IMR-90 (cell line): ENCODE data around the gene EEPD1. TPM values are rescaled to one million over a fixed set of nuclear protein-coding genes. Genes with fewer than 3 reads are reported as not detected.
"Not testable (repeated sequence)": the region's sequence is repeated elsewhere in the genome, so short reads cannot be mapped to it uniquely, and the experiment has no call there.

Experiments used
- ATAC-seq: fragments of 200-7000 bp; cut with Tn5 transposase; 2 replicates; pipeline ENCODE4 v1.9.1; 2020; ENCODE audit warnings: low read depth, mild to moderate bottlenecking, moderate library complexity
- BruUV-seq: library from RNA; stranded (reverse); fragments of 400-500 nt; replicated peaks from 2 replicates; lab custom pipeline; 2021; lab: Mats Ljungman, UMichigan
- CTCF ChIA-PET: fragments of 300-600 bp; formaldehyde crosslinking; extraction: SDS; loops from one replicate; lab custom pipeline; 2021; ENCODE audit warnings: antibody characterized with exemption; lab: Yijun Ruan, JAX
- POLR2A ChIA-PET: fragments of 300-600 bp; sonication (Branson Sonifier 250); formaldehyde crosslinking; loops from one replicate; lab custom pipeline; 2022; ENCODE audit warnings: antibody characterized with exemption; ENCODE audit not compliant: unreplicated experiment; lab: Charles Lee
- DNase-seq: peaks from one replicate; pipeline ENCODE4 v3.0.0; 2013
- H2AFZ ChIP-seq: replicated peaks from 2 replicates; pipeline ENCODE3; 2013; ENCODE audit warnings: low read length, mild to moderate bottlenecking; ENCODE audit not compliant: poor library complexity
- H2AK5ac ChIP-seq: 2 replicates; pipeline ENCODE4 v1.6.1; 2013; ENCODE audit warnings: low read depth, low read length, inconsistent platforms
- H2AK9ac ChIP-seq: replicated peaks from 2 replicates; pipeline ENCODE3; 2013; ENCODE audit warnings: mild to moderate bottlenecking, low read depth, low read length, moderate library complexity; ENCODE audit not compliant: poor library complexity
- H2BK120ac ChIP-seq: 2 replicates; pipeline ENCODE4 v1.6.1; 2013; ENCODE audit warnings: low read depth, low read length, inconsistent platforms
- H2BK15ac ChIP-seq: 3 replicates; pipeline ENCODE4 v1.6.1; 2013; ENCODE audit warnings: low read depth, low read length, inconsistent platforms
- H2BK20ac ChIP-seq: 2 replicates; pipeline ENCODE4 v1.6.1; 2013; ENCODE audit warnings: low read depth, mild to moderate bottlenecking, inconsistent platforms, low read length, moderate library complexity
- H2BK5ac ChIP-seq: 2 replicates; pipeline ENCODE4 v1.6.1; 2013; ENCODE audit warnings: mild to moderate bottlenecking, low read depth, low read length, inconsistent platforms; ENCODE audit not compliant: poor library complexity, severe bottlenecking
- H3K14ac ChIP-seq: replicated peaks from 2 replicates; pipeline ENCODE4 v1.6.1; 2013; ENCODE audit warnings: low read depth, low read length, inconsistent platforms
- H3K18ac ChIP-seq: 2 replicates; pipeline ENCODE4 v1.6.1; 2013; ENCODE audit warnings: low read depth, low read length, control low read depth
- H3K23ac ChIP-seq: 2 replicates; pipeline ENCODE4 v1.6.1; 2013; ENCODE audit warnings: low read depth, low read length, inconsistent platforms
- H3K27ac ChIP-seq: 2 replicates; pipeline ENCODE4 v1.5.1; 2013; ENCODE audit warnings: mild to moderate bottlenecking, control low read depth, low read length; ENCODE audit not compliant: insufficient read depth
- H3K27me3 ChIP-seq: 2 replicates; pipeline ENCODE4 v1.6.1; 2013; ENCODE audit warnings: low read length; ENCODE audit not compliant: control insufficient read depth, insufficient read depth
- H3K36me3 ChIP-seq: 2 replicates; pipeline ENCODE4 v1.6.1; 2013; ENCODE audit warnings: low read length, mixed read lengths; ENCODE audit not compliant: control insufficient read depth, insufficient read depth
- H3K4ac ChIP-seq: 2 replicates; pipeline ENCODE4 v1.6.1; 2013; ENCODE audit warnings: low read depth, low read length, inconsistent platforms
- H3K4me1 ChIP-seq: 2 replicates; pipeline ENCODE4 v1.6.1; 2013; ENCODE audit warnings: low read length, mixed read lengths; ENCODE audit not compliant: control insufficient read depth, insufficient read depth
- H3K4me2 ChIP-seq: 2 replicates; pipeline ENCODE4 v1.6.1; 2013; ENCODE audit warnings: low read depth, mild to moderate bottlenecking, control low read depth, low read length, moderate library complexity
- H3K4me3 ChIP-seq: 2 replicates; pipeline ENCODE4 v1.5.1; 2013; ENCODE audit warnings: low read depth, mild to moderate bottlenecking, control low read depth, low read length, moderate library complexity; ENCODE audit not compliant: insufficient read depth
- H3K56ac ChIP-seq: 2 replicates; pipeline ENCODE4 v1.6.1; 2013; ENCODE audit warnings: low read length, inconsistent platforms; ENCODE audit not compliant: insufficient read depth; ENCODE audit errors: extremely low read depth
- H3K79me1 ChIP-seq, 2 experiments: 2 replicates each; pipeline ENCODE4 v1.6.1; 2013; ENCODE audit warnings: low read length in 2 of 2, inconsistent platforms in 1 of 2, low read depth in 1 of 2
- H3K9ac ChIP-seq: 2 replicates; pipeline ENCODE4 v1.6.1; 2013; ENCODE audit warnings: low read depth, low read length, control low read depth
- H3K9me1 ChIP-seq: 2 replicates; pipeline ENCODE4 v1.6.1; 2013; ENCODE audit warnings: low read length, inconsistent platforms; ENCODE audit not compliant: insufficient read depth
- H3K9me3 ChIP-seq: 2 replicates; pipeline ENCODE4 v1.6.1; 2013; ENCODE audit warnings: low read length; ENCODE audit not compliant: control insufficient read depth, insufficient read depth
- H4K20me1 ChIP-seq: 2 replicates; pipeline ENCODE4 v1.6.1; 2013; ENCODE audit warnings: low read length, inconsistent platforms; ENCODE audit not compliant: insufficient read depth
- H4K5ac ChIP-seq: 2 replicates; pipeline ENCODE4 v1.6.1; 2013; ENCODE audit warnings: mild to moderate bottlenecking, low read depth, low read length, control low read depth
- H4K8ac ChIP-seq, 2 experiments: 2 replicates each; pipeline ENCODE4 v1.6.1; 2013; ENCODE audit warnings: low read depth in 2 of 2, low read length in 2 of 2, control low read depth in 1 of 2, inconsistent platforms in 1 of 2
- H4K91ac ChIP-seq: 2 replicates; pipeline ENCODE4 v1.6.1; 2013; ENCODE audit warnings: low read depth, low read length, inconsistent platforms; ENCODE audit not compliant: insufficient read depth
- MAFK ChIP-seq: IDR thresholded peaks from 2 replicates; pipeline ENCODE4 v1.6.1; 2012; ENCODE audit warnings: low read depth, low read length, improper control_type of control experiment
- POLR2A ChIP-seq: IDR thresholded peaks from 2 replicates; pipeline ENCODE4 v1.6.1; 2012; ENCODE audit warnings: mild to moderate bottlenecking, low read depth, low read length
- RAD21 ChIP-seq: IDR thresholded peaks from 2 replicates; pipeline ENCODE4 v1.6.1; 2012; ENCODE audit warnings: low read length, improper control_type of control experiment
- WGBS, 2 experiments: methylation state at CpG; one replicate each; pipeline versions ENCODE4 v1.1.5 to v1.1.7; 2013; ENCODE audit warnings: missing lambda C conversion rate in 2 of 2; ENCODE audit not compliant: insufficient read length in 1 of 2; ENCODE audit errors: extremely low coverage in 2 of 2; 5-methylcytosine and 5-hydroxymethylcytosine counted together
- dilution Hi-C: fragments of 300-500 bp; cut with HindIII; formaldehyde crosslinking; loops from one replicate; pipeline ENCODE4 v1.14.3; 2018; ENCODE audit warnings: low sequenced_read_pairs; ENCODE audit not compliant: unreplicated experiment
- in situ Hi-C: fragments of 300-500 bp; cut with MboI; formaldehyde crosslinking; loops from 3 replicates; pipeline ENCODE4 v1.14.3; 2019; ENCODE audit warnings: low sequenced_read_pairs, inconsistent platforms, mixed read lengths
- intact Hi-C: fragments of 100-400 bp; cut with micrococcal nuclease; formaldehyde crosslinking; loops from 2 replicates; pipeline ENCODE4 v1.10.0; 2022
- polyA plus RNA-seq, 3 experiments: library from polyadenylated mRNA; depleted of rRNA; stranded (reverse); fragments of >200 nt; gene quantifications; 2 replicates each; pipeline ENCODE4 v1.2.3, GENCODE V29; 2012; ENCODE audit warnings: low replicate concordance in 1 of 3
- total RNA-seq: library from RNA; depleted of rRNA; stranded (reverse); fragments of >200 nt; gene quantifications from 2 replicates; pipeline ENCODE4 v1.2.3, GENCODE V29; 2012

Gene EEPD1
- total and polyA plus RNA-seq, 2 of the 4 experiments (the other 2 are of a cell fraction), result 7.3 to 15.2 TPM

GRCh38 chr7:36119005-36119706 is 33.9 kb upstream of the EEPD1 start (continued):
- TF ChIP-seq MAFK (peak; percentile 11; the same call in 1 of the 2 replicates), POLR2A (no peak), RAD21 (no peak)

GRCh38 chr7:36119983-36120646 is 32.9 kb upstream of the EEPD1 start:
- H3K23ac ChIP-seq, H3K4me2 ChIP-seq, DNase-seq, H3K14ac ChIP-seq, in situ Hi-C loops, H3K79me1 ChIP-seq, H3K9me3 ChIP-seq, H2AFZ ChIP-seq, H3K27ac ChIP-seq, dilution Hi-C loops, H4K5ac ChIP-seq, H3K36me3 ChIP-seq, H2BK5ac ChIP-seq, H4K91ac ChIP-seq, H3K4me3 ChIP-seq, POLR2A ChIA-PET, H3K9ac ChIP-seq, H4K20me1 ChIP-seq, H4K8ac ChIP-seq, H2AK9ac ChIP-seq, H3K27me3 ChIP-seq, ATAC-seq, H3K56ac ChIP-seq, H2BK120ac ChIP-seq, H3K18ac ChIP-seq, H3K4ac ChIP-seq, BruUV-seq: not testable (repeated sequence)
- CTCF ChIA-PET, result interaction anchor here (0.7 to 1.0 kb wide), 2 partner anchors 9 to 50 kb away, joined by 3 read pairs; no protein-coding TSS in a partner anchor
- peak overlapping the region; percentile 29; the same call in 2 of the 3 replicates for H2BK15ac ChIP-seq
- peak overlapping the region; percentile 30; the same call in 1 of the 2 replicates for H2AK5ac ChIP-seq
- no CpG with 5 or more reads among the region's 13 CpGs for WGBS, 2 experiments
- H2BK20ac ChIP-seq, result peak overlapping the region; percentile 52
- intact Hi-C loops, result loop anchor here (5.0 kb wide), 1 partner anchor 73 kb away; no protein-coding TSS in a partner anchor
- H3K9me1 ChIP-seq, result peaks cover 24% of the 10 kb centered on the region
- peaks cover 23% of the 10 kb centered on the region for H3K4me1 ChIP-seq

GRCh38 chr7:36125630-36126029 is 27.4 kb upstream of the EEPD1 start:
- H2AK5ac ChIP-seq, H3K36me3 ChIP-seq, DNase-seq, H2BK20ac ChIP-seq, H3K18ac ChIP-seq, POLR2A ChIA-PET, H3K79me1 ChIP-seq, in situ Hi-C loops, dilution Hi-C loops, H3K4ac ChIP-seq, H3K9ac ChIP-seq, BruUV-seq, ATAC-seq, H3K23ac ChIP-seq, H2BK5ac ChIP-seq, H2BK15ac ChIP-seq, H3K4me1 ChIP-seq, H3K4me3 ChIP-seq, H2BK120ac ChIP-seq, H2AFZ ChIP-seq, H3K27ac ChIP-seq, H2AK9ac ChIP-seq, H4K8ac ChIP-seq, H4K5ac ChIP-seq, H3K56ac ChIP-seq, H4K20me1 ChIP-seq, intact Hi-C loops, H3K14ac ChIP-seq, H4K91ac ChIP-seq, H3K4me2 ChIP-seq, H3K27me3 ChIP-seq, H3K9me1 ChIP-seq, H3K9me3 ChIP-seq, CTCF ChIA-PET: not testable (repeated sequence)
- no CpG with 5 or more reads among the region's 2 CpGs for WGBS, 2 experiments
